HG03460 (cell line): ENCODE data around the gene UBIAD1.

ENCODE experiments used
- ATAC-seq: cut with Tn5 transposase; IDR thresholded peaks from one replicate; pipeline ENCODE4 v1.9.1; 2021; ENCODE audit not compliant: unreplicated experiment

Gene UBIAD1

GRCh38 chr1:11308699-11309224, 35.8 kb downstream of the UBIAD1 start:
- no peak for ATAC-seq

DNA sequence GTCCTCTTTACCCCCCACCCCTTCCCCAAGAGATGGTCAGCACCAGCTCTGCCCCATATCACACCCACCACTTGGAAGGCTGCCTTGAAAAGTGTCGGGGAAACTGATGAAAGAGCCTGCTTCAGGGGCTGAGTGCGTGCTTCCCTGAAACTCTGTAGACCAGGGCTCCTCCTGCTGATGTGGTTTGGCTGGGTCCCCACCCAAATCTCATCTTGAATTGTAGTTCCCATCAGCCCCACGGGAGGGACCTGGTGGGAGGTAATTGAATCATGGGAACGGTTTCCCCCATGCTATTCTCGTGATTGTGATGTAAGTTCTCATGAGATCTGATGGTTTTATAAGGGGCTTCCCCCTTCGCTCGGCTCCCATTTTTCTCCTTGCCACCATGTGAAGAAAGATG, 36.4 kb downstream of the UBIAD1 start:
- ATAC-seq = no peak

- no peak for ATAC-seq
Measured at GRCh38 chr1:11311816-11312755, 39.1 kb downstream of the UBIAD1 start.

GRCh38 chr1:11314959-11315358, 42.0 kb downstream of the UBIAD1 start:
- no peak for ATAC-seq

- ATAC-seq = no peak
Measured at GRCh38 chr1:11316701-11317100, 43.7 kb downstream of the UBIAD1 start.

GRCh38 chr1:11318982-11319381, 46.0 kb downstream of the UBIAD1 start:
- no peak for ATAC-seq

DNA sequence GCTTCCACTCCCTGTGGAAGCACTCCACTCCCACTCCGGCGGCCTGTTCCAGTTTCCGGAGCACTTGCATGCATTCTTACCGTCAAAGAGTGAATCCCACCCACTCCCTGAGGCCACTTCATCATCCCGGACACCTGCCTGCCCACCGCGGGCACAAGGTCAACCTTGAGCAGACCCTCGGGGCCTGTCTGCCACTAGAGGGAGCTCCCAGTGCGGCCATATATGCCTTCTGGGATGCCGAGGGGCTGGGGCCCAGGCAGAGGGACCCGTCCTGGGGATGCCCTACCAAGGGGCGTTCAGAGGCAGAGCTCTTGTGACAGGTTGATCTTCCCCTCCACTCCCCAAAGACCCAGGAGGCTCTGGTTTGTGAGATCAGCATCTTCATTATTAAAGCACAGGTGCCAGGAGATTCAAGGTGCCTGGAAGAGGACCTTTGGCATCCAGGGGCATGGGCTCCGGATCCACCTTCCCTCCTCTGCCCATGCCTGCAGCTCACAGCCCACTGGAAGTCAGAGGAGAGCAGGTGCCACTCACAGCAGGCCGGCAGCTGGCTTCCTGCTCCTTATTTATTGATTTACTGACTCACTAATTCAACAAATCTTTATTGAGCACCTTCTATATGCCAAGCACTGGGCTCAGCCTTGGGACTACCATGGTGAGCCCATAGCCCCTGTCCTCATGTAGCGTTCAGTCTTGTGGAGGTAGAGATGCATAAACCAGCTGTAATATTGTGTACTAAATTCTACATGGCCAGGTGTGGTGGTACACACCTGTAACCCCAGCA, 47.3 kb downstream of the UBIAD1 start:
- ATAC-seq = no peak

- ATAC-seq = no peak
Measured at GRCh38 chr1:11321656-11322491, 48.9 kb downstream of the UBIAD1 start.

GRCh38 chr1:11324567-11325165, 51.7 kb downstream of the UBIAD1 start:
- ATAC-seq = no peak

DNA sequence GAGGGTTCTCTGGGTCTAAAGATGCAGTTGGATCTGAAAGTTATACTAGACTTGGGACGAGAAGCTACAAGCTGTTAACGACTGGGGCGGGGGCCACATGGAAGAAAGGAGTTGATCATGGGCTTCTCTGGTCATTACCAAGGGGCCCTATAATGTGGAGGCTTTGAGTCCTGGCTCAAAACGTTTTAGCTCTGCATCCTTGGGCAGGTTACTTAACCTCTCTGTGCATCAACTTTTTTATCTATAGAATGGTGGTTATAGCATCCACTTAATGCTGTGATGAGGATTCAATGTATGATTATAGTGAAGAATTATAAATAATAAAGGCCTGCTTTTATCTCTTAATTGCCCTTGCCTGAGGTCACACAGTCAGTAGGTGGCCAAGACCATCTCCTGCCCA, 53.1 kb downstream of the UBIAD1 start:
- ATAC-seq = no peak

DNA sequence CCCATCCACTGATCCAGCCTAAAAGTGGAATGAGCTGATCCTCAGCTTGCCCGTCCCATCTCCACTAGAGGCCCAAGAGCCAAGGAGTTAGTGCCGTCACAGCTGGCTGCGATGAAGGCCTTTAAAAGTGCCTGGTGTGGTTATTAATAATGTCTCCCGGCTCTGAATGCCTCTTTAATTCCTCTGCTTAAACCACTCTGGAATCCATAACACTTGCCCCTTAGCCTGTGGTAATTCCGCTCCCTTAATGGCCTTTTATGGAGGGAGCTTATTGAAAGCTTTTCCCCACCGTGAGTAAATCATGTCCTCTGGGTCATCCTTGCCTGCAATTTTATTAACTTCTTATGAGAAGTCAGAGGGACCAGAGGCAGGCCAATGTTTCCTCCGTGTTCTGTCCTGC, 55.4 kb downstream of the UBIAD1 start:
- ATAC-seq = no peak

DNA sequence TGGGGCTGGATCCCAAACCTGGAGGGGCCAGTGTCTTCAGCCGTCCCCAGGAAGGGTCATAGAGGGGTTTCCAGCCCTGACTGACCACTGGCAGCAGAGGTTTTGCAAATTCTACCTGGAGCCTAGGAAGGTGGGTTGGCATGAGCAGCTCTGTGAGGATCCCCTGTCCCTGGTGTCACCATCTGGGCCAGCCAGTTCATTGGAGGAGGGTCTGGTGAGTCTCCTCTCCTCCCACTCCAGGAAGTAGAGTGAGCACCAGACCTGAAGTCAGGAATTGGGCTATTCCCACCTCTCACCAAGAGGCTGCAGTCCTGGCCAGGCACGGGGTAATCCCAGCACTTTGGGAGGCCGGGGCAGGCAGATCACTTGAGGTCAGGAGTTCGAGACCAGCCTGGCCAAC, 57.4 kb downstream of the UBIAD1 start:
- no peak for ATAC-seq

- ATAC-seq = no peak
Measured at GRCh38 chr1:11331036-11331944, 58.3 kb downstream of the UBIAD1 start.

GRCh38 chr1:11331945-11332546, 59.0 kb downstream of the UBIAD1 start:
- no peak for ATAC-seq

GRCh38 chr1:11333631-11334030, 60.6 kb downstream of the UBIAD1 start:
- ATAC-seq = no peak

- ATAC-seq = no peak
Measured at GRCh38 chr1:11334261-11334804, 61.3 kb downstream of the UBIAD1 start.

- ATAC-seq = peak; percentile 3
Measured at GRCh38 chr1:11334821-11335220, 61.8 kb downstream of the UBIAD1 start.

DNA sequence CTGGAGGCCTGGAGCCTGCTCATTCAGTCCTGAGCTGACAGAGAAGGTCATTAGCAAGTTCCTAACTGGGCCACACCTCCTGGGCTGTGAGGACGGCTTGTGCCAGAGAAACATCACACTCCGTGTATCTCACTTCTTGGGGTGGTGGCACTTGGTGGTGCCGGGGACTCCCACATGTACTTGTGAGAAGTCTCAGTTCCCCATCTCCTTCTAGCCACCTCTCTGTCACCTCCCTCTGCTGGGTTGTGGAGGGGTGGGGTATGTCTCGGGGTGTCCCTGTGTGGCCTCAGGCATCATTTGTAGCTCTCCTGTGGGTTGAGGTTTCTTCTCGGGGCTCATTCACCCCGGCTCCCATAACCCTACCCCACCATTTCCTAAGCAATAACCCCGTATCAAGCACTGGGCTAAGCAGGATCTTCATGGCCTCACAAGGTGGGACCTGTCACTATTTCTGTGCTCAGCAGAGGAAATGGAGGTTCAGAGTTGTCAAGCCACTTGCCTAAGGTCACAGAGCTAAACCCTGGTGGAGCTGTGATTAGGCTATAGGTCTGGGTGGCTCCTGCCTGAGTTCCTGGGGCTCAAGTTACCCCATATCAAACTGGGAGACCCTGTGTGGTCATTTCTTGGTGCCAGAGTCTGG, 62.5 kb downstream of the UBIAD1 start:
- ATAC-seq = peak; percentile 82
